Glomerular visceral epithelial cell (primary cell): Measurements from ENCODE around the gene XIRP2.
"Not testable (repeated sequence)": the region's sequence is repeated elsewhere in the genome, so short reads cannot be mapped to it uniquely, and the experiment has no call there.

Source experiments
- DNase-seq: peaks from one replicate; pipeline ENCODE4 v3.0.0-alpha.2; 2016; ENCODE audit errors: extremely low spot score

The XIRP2 gene

DNA sequence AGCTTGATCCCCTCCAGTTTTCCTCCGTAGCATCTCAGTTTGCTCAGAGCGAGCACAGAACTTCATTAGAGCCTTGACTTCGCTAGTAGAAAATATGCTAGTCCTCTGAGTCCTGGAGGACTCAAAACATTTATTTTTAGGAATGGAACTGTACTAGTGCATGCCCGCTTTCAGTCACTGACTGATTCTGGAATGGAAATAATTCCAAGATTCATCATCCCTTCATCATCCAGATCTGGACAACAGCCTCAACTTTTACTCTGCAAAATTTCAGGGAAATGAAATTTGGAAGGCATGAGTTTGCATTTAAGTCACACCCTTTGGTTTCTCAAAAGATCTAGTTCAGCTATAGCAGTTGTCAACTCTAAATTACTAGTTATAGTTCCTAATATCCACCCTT, 304.6 kb downstream of the XIRP2 start:
- no peak for DNase-seq

DNA sequence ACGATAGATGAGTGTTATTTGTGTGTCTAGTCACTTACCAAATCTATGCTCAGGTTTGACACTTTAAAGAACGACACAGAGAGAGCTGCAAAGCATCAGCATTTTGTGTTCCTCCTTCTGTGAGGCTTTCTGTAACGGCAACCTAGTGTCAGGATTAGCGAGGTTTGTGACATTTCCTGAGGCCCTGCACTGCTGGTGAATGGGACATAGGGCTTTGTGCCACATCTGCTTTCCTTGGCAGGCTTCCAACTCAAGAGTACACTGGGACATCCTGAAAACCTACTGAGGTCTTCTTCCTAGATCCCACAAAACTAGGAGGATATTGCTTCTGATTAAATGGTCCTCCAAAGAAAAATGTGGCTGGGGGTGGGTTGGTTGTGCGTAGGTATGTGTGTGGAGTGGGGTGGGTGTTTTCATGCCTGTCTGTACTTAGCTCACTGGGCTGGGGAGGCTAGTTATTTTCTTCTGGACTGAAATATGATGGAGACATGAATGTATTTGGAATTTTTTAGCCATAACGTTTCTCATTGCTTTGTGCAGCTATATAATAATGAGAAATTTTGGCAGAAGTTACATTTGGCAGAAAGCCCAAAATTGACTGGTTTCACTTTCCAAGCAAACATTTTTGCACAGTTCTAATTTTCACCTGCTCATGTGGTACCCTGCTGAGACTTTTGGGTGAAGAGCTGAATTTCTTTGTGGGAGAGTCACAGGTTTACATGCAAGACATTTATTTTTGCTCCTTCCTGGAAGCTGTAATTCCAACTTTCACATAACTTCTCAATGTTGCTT, 308.4 kb downstream of the XIRP2 start:
- peak; percentile 43 for DNase-seq

DNA sequence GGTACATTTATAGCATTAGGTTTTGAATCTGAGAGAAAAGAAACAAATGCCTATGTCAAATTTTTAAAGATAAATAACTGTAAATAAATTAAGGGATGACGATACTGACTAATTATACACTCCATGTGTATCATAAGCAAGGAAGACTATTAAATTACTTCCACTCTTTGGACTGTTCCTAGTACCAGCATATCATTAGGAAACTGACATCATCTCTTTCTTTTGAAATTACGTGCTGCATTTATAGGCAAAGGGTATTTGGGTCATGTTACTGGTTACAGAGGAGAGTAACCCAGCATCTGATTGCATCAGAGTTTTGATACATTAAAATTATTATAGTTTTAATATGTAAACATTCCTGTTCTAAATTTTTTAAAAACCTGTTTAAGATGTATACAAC, 309.7 kb downstream of the XIRP2 start:
- no peak for DNase-seq

DNA sequence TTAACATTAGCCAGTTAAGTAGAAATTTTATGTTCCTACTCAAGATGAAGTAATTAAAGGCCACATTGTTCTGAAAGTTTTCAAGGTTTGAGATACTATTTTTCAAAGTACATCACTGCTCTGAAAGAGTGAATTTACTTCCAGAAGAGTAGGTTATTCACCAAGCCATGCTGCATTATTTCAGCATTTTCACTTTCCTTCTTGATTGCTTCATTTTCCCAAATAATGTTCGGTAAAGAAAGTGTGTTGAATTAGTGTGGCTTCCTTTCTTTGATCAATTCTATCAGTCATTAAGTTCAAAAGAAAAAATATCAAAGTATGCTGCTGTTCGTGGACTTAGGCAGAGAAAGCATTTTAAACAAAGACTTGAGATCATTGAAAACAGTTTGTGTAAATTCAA, 310.3 kb downstream of the XIRP2 start:
- no peak for DNase-seq

DNA sequence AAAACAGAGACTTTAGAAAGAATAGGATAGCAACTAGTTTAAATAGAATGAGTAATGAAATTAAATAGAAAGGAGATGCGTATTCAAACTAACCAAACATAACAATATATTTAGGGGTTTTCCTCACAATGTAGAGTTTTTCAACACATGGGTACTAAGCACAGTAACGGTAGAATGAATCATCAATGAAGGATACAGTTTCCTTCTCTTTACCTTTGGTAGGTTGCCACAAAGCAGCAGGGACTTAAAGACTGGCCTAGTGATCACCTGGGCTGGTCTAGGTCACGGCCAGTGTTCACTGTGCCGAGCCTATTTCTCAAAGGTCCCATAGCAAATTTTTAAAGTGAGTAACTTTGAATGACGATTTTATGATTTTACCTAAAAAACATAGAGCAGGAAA, 311.7 kb downstream of the XIRP2 start:
- no peak for DNase-seq

DNA sequence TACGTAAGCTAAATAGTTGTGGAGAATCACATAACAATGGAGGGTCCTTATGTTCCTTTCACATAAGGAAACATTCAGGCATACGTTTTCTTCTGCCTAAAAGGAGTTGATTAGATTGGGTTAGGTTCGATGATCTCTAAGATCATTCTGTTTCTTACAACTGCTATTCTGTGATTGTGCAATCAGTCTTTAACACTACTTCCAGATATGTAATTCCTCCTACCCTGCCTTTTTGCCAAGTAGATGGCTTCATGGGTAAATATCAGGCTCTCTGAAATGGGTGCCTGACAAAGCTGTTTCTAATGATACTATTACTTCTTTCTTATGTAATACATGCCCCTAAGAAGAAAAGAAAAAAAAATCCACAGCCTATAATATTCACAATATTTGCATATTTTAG, 321.5 kb downstream of the XIRP2 start:
- no peak for DNase-seq

DNA sequence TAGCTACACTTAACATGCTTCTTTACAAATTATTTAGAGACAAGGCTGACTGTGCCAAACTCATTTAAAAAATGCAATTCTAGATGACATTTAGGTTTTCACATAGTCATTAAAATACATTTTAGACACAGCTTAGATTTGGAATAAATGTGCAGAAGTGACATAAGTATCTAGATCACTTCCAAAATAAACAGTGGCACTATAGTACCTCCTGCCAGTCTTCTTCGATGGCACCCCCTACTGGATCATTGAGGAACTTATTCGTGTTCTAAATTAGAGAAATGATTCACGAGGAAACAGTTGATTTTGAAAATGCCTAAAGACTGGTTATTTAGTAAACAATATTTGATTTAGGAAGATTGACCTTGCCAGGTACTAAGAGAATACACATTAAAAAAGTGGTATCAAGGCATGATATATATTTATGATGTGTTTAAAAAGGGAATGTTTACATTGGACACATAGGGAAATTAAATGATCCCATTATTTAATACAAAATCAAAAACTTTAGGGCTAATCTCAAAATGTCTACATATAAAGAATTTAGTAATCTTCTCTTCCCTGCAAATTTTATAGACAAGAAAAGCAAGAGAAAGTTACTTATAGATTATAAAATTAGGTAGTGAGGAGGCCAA, 323.9 kb downstream of the XIRP2 start:
- DNase-seq = peak; percentile 55

DNA sequence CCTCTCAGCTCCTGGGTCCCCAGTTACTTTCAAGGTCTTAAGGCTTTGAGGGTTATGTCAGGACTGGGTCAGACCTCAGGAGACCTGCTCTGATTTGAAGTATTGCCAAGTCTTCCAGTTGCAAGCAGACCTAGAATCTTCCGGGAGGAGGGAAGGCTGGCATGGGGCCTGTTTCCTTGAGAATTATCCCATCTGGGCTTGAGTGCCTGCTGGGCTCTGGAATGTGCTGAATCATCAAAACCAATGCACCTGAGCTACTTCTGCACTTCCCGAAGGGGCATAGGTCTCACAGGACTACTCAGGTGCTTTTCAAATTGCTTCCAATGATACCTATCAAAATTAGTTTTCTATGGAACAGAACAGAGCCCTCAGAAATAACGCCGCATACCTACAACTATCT, 327.3 kb downstream of the XIRP2 start:
- no peak for DNase-seq

DNA sequence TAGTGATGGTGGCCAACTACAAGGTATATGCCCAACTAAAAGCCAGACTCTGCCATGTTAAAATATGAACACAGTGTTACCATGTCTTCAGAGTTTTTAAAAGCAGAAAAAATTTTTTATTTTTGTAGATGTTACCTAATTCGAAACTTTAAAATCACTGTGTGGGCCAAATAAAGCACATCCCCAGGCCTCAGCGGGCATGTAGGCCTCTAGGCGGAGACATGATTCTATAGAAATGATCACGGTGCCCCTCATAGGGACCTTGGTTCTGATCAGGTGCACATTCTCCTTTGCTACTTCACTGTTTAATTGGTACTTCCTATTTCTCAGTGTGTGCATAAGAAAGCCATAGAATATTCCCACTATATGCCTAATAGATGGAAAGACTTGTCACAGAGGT, 349.2 kb downstream of the XIRP2 start:
- no peak for DNase-seq

DNA sequence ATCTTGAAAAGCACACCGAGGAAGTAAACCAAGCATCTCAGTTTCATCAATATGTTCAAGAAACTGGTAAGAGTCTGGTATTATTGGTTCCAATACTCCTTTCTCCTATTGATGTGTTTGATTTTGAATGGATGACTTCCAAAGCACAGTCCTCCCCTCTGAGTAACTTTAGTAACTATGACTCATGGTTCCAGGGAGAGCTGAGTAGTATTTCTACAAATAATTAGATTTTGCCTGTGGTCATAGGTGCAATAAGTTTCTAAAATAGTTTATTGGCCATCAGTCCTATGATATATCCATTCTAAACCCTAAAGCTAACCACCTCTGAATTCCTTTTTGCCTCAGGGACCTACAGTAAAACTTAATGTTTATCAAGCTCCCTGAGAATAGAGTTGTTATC, 352.4 kb downstream of the XIRP2 start:
- DNase-seq = no peak

DNA sequence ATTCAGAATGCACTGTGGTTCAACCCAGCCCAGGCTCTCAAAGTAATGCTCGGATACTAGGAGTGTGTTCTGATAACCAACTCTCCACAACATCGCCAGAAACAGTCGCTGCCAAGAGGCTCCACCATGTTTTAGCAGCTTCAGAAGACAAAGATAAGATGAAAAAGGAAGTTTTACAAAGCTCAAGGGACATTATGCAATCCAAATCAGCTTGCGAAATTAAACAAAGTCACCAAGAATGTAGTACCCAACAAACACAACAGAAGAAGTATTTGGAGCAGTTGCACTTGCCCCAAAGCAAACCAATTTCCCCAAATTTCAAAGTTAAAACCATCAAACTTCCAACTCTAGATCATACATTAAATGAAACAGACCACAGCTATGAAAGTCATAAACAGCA, 360.9 kb downstream of the XIRP2 start:
- DNase-seq = no peak

DNA sequence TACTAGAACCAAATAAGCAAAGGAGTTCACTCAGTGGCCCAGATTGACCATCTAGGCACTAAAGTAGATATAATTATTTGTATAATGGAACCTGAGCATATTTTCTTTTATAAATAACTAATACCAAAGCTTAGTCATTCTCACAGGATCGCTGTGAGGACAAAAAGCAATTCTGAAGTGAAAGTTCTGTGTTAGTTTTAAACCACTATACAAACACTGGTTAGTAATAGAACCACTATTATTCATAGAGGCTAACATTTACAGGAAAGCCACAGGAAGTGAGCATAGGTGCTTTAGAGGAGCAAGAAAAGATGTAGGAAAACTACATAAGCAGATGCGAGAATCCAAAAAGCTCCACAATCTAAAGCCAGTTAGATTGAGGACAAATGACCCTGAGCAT, 364.7 kb downstream of the XIRP2 start:
- peak; percentile 60 for DNase-seq

DNA sequence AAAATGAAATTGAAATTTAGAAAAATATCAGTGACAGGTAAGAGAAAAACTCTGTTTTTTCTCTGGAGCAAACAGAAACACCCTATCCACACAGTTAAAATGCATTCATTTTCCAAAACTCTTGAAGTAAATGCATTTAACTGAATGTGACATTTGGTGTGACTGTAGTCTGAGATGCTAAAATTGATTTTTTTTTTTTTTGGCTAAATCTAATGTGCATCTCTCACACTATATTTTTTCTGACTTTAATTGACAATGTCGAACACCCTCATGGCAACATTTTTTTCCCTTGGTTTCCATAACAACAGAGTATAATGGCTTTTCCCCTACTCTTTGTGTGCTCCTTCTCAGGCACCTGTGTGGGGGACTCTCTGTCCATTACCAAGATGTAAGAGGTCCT, 366.4 kb downstream of the XIRP2 start:
- no peak for DNase-seq

DNA sequence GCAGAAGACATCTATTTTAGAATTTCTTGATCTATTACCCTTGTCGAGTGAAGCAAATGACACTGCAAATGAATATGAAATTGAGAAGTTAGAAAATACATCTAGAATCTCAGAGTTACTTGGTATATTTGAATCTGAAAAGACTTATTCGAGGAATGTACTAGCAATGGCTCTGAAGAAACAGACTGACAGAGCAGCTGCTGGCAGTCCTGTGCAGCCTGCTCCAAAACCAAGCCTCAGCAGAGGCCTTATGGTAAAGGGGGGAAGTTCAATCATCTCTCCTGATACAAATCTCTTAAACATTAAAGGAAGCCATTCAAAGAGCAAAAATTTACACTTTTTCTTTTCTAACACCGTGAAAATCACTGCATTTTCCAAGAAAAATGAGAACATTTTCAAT, 370.4 kb downstream of the XIRP2 start:
- no peak for DNase-seq

DNA sequence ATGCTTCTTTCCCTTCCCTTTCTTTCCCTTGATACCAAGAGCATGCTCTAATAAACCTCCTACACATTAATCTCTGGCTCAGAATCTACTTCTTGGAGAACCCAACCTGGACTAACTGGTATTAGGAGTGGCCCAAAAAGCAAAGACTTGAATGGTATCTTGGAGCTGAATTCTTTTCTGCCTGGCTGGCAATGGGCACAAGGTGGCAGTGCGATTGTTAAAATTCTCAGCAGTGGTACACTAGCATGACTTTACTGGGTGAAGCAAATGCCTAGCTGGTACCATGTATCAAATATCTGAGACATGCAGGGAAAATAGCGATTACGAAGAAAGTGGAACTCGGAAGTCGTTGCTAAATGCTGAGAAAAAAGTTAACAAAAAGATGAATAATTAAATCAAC, 376.1 kb downstream of the XIRP2 start:
- peak; percentile 24 for DNase-seq

DNA sequence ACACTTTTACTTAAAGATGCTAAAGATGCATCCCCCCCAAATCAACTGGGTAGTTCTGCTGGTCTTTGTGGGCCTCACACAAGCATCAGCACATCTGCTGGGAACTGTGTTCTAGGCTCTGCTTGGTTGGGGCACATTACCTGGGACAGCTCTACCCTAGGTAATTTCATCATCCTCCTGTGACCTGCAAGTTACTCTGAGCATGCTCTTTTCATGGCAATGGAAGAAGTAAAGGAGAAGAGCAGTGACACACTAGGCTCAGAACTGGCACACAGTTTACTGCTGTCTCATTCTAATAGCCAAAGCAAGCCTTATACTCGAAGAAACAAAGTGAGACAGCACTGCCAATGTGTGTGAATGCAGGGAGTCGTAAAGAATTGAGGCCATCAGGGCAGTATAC, 376.7 kb downstream of the XIRP2 start:
- no peak for DNase-seq

DNA sequence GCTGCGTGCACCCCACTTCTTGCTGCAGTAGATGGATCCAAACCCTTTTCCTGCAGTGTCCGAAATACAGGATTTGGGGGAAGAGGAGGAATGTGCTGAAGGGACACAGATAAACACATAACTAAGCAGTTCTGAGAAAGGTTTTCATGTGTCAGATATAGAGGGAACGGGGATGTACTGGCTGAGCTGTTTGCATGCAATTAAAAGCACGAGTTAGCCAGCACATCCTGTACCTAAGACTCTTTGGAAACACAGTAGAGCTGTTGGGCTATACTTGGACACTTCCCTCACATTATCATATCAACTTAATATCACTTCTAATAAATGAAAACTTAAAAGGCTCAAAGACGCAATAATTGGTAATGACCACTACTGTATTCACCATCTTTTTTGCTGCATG, 377.4 kb downstream of the XIRP2 start:
- no peak for DNase-seq

DNA sequence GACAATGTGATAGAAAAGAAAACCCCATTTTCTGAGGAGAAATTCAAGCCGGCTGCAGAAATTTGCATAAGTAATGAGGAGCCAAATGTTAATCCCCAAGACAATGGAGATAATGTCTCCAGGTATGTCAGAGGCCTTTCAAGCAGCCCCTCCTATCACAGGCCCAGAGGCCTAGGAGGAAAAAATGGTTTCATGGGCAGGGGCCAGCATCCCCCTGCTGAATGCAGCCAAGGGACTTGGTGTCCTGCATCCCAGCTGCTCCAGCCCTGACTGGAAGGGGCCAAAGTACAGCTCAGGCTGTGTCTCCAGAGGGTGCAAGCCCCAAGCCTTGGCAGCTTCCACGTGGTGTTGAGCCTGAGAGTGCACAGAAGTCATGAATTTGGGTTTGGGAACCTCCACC, 380.0 kb downstream of the XIRP2 start:
- DNase-seq = not testable (repeated sequence)

DNA sequence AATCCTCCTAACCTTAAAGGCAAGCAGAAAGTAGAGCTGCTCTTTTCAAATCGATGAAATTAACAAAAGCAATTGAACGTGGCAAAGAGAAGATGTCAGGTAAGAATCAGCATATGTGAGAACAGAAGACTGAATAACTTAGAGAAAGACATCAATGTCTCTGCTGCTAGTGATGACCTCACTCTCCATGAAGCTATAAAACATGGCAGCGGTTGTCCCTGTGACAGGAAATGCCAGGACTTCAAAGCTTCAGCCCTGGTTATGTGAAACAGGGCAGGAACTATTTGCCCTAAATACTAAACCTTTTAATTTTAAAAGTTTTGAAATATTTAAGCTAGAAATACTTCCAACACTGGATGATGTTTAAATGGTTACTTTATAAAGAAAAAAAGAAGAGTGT, 383.7 kb downstream of the XIRP2 start:
- no peak for DNase-seq

DNA sequence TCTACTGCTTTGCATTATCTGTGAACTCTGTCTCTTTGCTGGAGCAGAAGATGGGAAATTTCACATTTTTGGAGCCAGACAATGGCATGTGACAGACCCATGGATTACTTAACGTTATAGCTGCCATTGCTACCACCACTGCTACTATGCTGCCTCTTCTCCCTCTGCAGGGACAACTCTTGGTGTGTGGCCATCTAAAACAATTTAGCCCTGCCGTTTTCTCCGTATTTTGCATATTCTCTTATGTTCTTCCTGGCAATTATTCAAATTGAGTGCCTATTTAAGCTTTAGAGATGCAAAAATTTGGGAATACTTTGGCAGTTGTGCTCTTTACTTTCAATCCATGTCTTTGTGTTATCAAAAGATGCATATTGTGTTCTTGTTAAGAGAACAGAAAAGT, 386.8 kb downstream of the XIRP2 start:
- no peak for DNase-seq

DNA sequence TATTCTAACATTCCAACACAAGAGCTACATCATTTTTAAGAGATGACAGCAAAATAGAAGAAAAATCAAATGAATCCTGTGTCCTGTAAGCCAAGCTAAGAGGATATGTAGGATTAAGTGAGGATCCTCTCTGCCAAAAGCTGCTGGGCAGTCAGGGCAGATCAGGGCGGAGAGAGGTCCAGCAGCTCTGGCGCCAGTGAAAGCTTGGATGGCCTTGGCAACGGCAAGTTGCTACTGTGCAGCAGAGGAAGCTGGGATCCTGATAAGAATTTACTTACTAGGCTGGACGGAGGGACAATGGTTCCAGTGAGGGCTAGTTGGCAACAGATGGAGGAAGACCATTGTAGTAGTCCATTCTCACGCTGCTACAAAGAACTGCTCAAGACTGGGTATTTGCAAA, 391.5 kb downstream of the XIRP2 start:
- no peak for DNase-seq

DNA sequence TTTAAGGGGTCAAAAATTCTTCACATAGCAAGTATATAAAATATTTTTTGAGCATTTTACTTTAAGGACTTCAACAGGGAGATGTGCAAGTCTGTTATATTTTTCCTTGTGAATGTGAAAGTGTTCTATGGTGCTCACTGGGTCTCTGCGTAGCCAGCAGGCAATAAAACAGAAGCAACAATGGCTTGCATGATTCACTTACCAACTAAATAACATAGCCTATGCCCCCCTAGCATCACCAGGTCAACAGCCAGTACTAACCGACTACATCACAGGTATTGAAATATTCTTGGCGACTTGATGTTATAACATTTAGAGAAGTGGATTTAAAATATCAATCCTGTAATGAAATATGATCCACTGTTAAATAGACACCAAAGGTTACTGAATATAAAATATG, 398.9 kb downstream of the XIRP2 start:
- no peak for DNase-seq

DNA sequence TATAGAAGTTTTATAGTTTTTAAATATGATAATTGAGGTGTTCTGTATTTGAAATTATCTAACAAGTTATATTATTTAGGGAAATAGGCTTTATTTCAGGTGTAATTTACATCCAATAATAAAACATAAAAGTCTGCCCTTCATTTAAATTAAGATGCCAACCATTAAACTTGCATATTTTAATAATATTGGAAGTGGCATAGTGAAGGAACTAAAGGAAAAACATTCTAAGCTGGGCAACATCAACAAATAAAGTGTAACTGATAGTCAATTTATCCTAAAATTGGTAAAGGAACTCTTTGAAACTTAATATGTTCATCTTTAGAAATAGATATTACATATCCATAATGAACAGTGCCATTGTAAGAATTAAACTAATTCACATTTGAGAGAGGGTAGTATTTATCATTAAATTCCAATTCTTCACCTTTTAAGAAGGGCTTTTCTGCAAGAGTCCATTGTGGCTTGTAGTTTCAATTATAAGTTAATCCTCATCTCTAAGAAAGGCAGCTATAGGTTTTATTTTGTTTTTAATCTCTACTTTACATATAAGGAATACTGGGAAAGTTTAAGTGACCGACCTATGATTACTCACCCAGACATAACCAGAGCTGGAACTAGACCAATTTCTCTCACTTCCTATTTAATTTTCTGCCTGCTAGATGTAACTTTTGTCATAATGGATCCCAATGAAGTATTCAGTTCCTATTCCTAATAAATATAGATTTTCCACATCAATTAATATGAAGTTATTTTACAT, 401.6 kb downstream of the XIRP2 start:
- peak; percentile 7 for DNase-seq
